DOHH2 (cell line): ENCODE results near the gene MUC21.

Source experiments
- CTCF ChIP-seq: fragments of 200-600 bp; sonication (generic); IDR thresholded peaks from one replicate; pipeline ENCODE4 v1.5.1; 2014; ENCODE audit warnings: antibody characterized with exemption, mild to moderate bottlenecking, low read depth, low read length; ENCODE audit not compliant: poor library complexity, severe bottlenecking
- EZH2phosphoT487 ChIP-seq: fragments of 200-600 bp; sonication (generic); IDR thresholded peaks from 2 replicates; pipeline ENCODE4 v1.6.1; 2017; ENCODE audit warnings: borderline replicate concordance, mild to moderate bottlenecking, antibody characterized with exemption, low read length, moderate library complexity, mixed read lengths

GRCh38 chr6:30963641-30964040, 19.9 kb upstream of the MUC21 start:
- TF ChIP-seq CTCF (no peak), EZH2phosphoT487 (no peak)
